NCI-H526 (cell line): ENCODE data around the gene NFAM1.

ENCODE experiments used
- DNase-seq, 2 experiments: peaks; one replicate each; lab custom pipeline; 2025; lab: John Stamatoyannopoulos, UW

Gene NFAM1

GRCh38 chr22:42439821-42440674 is 7.8 kb upstream of the NFAM1 start:
- DNase-seq: no peak

- no peak for DNase-seq
These were observed 6.9 kb upstream of the NFAM1 start for GRCh38 chr22:42439021-42439567.

- DNase-seq: no peak
These were observed 6.1 kb upstream of the NFAM1 start for GRCh38 chr22:42438293-42438650.

GRCh38 chr22:42437488-42438292 is 5.5 kb upstream of the NFAM1 start:
- DNase-seq: peak in 1 of 2 experiments; percentile 79

GRCh38 chr22:42436404-42436803 is 4.2 kb upstream of the NFAM1 start:
- no peak for DNase-seq

GRCh38 chr22:42434748-42435425 is 2.7 kb upstream of the NFAM1 start:
- no peak for DNase-seq

GRCh38 chr22:42433754-42434682 is 1.8 kb upstream of the NFAM1 start:
- DNase-seq: peak; percentile 5 to 29

GRCh38 chr22:42432818-42433217 is 615 bp upstream of the NFAM1 start:
- DNase-seq: no peak

- DNase-seq: no peak
These were observed 693 bp downstream of the NFAM1 start for GRCh38 chr22:42431401-42432019.

GRCh38 chr22:42430528-42431125 is 1.6 kb downstream of the NFAM1 start:
- no peak for DNase-seq

- DNase-seq: no peak
These were observed 3.4 kb downstream of the NFAM1 start for GRCh38 chr22:42428760-42429159.

GRCh38 chr22:42428025-42428424 is 4.2 kb downstream of the NFAM1 start:
- no peak for DNase-seq

- DNase-seq: no peak
These were observed 5.0 kb downstream of the NFAM1 start for GRCh38 chr22:42427167-42427566.

- no peak for DNase-seq
These were observed 6.2 kb downstream of the NFAM1 start for GRCh38 chr22:42425989-42426355.

- peak in 1 of 2 experiments; percentile 13 for DNase-seq
These were observed 6.7 kb downstream of the NFAM1 start for GRCh38 chr22:42425337-42425988.

GRCh38 chr22:42419243-42419881 is 12.8 kb downstream of the NFAM1 start:
- DNase-seq: no peak

- DNase-seq: no peak
These were observed 13.4 kb downstream of the NFAM1 start for GRCh38 chr22:42418811-42419242.

- DNase-seq: no peak
These were observed 14.4 kb downstream of the NFAM1 start for GRCh38 chr22:42417645-42418305.
